Measurements from ENCODE around the gene WDR37.
"Not testable (repeated sequence)": the region's sequence is repeated elsewhere in the genome, so short reads cannot be mapped to it uniquely, and the experiment has no call there.

Gene WDR37

GRCh38 chr10:1056326-1057105 lies at the start of gene WDR37:
WDR37 (plus strand) TSS chr10:1056385; CDS start chr10:1072156, 15,771 bp downstream.
- peak; percentile 41 to 58 for DNase-seq

DNA sequence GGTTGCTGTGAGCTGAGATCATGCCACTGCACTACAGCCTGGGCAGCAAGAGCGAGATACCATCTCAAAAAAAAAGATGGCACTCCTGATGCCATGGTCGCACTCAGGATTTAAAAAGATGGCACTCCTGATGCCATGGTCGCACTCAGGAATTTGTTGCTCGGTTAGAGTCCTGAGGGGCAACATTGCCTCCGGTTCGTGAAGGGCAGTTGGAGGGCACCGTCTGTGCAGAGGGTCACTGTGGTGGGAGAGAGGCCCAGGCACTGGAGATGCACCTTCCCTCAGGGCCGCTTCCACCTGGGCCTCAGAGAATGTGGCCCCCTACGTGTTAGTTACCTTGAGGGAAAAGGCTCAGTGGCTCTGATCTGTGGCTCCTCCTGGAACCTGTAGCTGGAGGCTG lies 49.6 kb upstream of the WDR37 start:
- DNase-seq, result no peak

- DNase-seq, result no peak
Observed at GRCh38 chr10:1007583-1007982, 48.6 kb upstream of the WDR37 start.

- no peak for DNase-seq
Observed at GRCh38 chr10:1009071-1009494, 47.1 kb upstream of the WDR37 start.

GRCh38 chr10:1009947-1010346 lies 46.2 kb upstream of the WDR37 start:
- not testable (repeated sequence) for DNase-seq

DNA sequence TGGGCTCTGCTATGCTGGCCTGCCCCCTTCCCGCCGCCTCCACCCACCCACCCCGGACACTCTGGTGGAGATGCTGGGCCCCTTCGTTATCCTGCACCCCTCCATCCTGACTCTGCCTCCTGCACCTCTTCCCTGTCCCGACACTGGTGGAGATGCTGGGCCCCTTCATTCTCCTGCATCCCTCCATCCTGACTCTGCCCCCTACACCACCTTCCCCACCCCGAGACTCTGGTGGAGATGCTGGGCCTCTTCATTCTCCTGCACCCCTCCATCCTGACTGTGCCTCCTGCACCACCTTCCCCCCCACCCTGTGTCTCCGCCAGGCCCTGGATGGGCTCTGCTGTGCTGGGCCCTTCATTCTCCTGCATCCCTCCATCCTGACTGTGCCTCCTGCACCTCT lies 45.5 kb upstream of the WDR37 start:
- no peak for DNase-seq

GRCh38 chr10:1011696-1012095 lies 44.5 kb upstream of the WDR37 start:
- DNase-seq, result no peak

- no peak for DNase-seq
Observed at GRCh38 chr10:1015688-1016087, 40.5 kb upstream of the WDR37 start.

GRCh38 chr10:1019362-1019761 lies 36.8 kb upstream of the WDR37 start:
- no peak for DNase-seq

GRCh38 chr10:1020460-1020859 lies 35.7 kb upstream of the WDR37 start:
- no peak for DNase-seq

DNA sequence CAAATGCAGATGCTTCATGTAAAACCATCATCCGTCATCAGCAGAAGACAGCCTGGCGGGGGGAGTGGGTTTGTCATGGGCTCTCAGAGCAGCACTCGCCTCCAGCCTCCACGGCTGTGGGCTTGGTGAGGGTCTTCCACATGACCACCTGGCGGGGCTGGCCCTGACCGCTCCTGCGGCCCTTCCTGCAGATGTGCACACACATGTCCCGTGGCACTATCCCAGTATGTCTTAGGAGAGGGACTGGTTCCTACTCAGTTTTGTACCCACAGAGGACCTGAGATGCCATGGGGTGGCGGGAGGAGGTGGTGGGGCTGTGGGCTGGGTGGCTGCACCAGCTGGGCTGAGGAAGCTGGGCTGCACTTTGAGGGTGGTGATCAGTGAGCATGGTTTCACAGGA lies 35.2 kb upstream of the WDR37 start:
- no peak for DNase-seq

DNA sequence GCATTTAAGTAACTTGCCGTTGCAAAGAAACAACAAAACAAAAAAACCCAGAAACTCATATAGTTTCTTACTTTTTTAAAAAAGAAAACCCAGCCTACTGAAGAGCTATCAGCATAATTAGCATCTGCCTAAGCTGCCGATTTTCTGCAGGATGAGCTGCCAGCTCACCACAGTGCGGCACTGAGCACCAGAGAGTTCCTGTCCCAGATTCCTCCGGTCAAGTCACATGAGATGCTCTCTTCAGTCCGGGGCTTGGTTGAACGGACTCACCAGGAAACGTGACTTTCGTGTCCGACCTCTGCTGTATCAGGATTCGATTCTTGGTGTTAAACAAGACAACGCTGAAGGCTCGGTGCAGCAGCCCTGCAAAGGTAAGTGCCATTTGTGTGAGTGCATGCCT lies 33.8 kb upstream of the WDR37 start:
- DNase-seq, result no peak

GRCh38 chr10:1024103-1024502 lies 32.1 kb upstream of the WDR37 start:
- DNase-seq, result no peak

DNA sequence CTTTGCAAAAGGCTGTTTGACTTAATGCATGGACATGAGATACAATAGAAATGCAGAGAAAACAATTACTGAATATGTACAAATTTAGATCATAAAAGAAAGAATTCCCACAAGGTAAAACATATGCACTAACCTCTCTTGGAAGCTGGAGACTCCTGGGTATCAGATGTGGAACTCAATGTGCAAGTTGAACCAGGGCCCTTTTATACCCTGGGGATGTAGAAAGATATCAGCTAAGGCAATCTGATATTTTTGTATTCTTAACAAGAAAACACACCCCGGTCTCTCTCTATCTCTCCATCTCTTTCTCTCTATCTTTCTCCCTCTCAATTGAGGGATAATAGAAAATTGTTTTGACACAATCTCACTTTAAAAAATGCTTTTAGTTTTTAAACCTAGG lies 30.5 kb upstream of the WDR37 start, which contains the start of gene IDI2:
IDI2 (minus strand) TSS at position 177 of the 400 bp plus-strand sequence. CDS start 1,136 bp downstream, outside the sequence.
- DNase-seq, result no peak

DNA sequence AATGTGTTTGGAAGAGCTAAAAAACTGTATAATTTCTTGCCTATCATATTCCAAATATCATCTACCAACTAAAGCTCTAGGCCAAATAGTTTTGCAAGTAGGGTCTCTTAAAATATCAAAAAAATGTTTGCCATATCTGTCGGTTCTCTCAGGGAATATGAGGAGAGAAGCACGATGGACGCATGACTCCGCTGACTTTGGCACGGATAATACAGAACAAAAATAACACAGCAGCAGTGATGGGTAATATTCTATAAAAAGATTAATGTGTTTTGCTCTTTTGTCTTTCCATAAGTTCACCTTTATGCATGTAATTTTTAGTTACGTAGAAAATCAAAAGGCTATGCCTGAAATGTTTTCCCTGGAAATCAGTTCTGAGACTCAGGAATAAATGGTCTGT lies 29.6 kb upstream of the WDR37 start:
- no peak for DNase-seq

- DNase-seq, result no peak
Observed at GRCh38 chr10:1029838-1030237, 26.3 kb upstream of the WDR37 start.

- DNase-seq, result no peak
Observed at GRCh38 chr10:1033601-1034000, 22.6 kb upstream of the WDR37 start.

DNA sequence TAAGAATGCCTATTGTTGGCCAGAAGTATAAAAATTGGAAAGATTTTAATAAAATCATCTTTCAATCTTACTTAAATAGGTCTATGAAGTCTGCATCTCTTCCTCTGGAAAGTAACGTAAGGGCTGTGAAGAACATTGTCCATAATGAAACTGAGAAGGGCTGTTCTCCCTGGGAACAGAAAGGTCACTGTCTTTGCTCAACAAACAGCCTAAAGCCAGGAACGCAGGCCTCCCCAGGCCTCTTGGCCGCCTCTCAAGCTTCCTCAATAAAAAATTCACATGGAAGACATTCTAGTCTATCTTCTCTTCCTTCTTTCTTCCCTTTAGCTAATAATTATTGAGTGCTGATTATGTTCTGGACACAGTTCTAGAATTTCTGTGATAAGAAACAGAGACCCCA lies 21.4 kb upstream of the WDR37 start:
- no peak for DNase-seq

DNA sequence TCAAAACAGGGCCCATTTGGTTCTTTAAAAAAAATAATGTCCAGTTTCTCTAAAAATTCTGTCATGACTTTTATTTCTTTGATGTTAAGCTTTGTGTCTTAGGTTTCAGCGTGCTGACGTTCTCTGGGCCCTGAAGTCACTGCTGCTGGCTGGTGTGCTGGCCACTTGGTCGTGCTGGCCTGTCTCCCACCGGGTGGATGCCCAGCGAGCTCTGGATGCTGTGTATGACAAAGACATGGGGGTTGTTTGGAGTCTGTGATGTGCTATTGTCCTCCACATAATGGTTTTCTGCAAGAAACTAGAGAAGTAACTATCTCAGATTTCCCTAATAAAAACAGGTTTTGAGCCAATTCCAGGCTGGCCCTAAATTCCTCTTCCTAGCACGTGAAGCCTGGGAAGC lies 21.0 kb upstream of the WDR37 start:
- no peak for DNase-seq

GRCh38 chr10:1036341-1036791 lies 19.8 kb upstream of the WDR37 start:
- DNase-seq, result no peak

GRCh38 chr10:1037098-1037497 lies 19.1 kb upstream of the WDR37 start:
- no peak for DNase-seq

- DNase-seq, result not testable (repeated sequence)
Observed at GRCh38 chr10:1038769-1039168, 17.4 kb upstream of the WDR37 start.

DNA sequence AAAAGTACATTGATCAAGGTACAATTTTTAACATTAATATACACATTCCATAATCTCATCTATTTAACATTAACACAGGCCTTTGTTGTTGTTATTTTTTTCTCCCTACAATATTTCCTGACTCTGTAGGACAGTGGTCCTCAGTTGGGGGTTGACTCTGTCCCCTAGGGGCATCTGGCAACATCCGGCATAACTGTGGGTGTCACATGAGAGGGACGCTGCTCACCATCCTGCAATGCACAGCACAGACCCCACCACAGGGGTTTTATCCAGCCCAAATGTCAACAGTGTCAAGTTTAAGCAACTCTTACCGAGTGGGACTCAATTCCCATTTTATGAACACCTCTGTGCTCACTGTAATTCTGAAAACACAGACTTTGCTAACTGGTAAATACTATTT lies 16.1 kb upstream of the WDR37 start:
- no peak for DNase-seq

DNA sequence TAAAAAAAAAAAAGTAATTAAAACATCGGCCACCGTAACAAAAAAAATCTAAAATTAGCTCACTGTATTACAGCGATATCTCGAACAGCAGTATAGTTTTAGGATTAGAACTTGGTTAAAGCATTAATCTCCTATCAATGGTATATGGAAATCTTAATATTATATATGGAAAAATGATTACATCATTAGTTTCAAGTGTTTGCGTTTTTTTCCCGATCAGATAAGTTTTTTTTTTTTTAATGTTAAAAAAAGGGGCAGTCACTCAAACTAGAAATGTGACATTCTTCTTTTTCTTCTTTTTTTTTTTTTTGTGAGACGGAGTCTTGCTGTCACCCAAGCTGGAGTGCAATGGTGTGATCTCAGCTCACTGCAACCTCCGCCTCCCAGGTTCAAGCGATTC lies 14.7 kb upstream of the WDR37 start:
- DNase-seq, result no peak

DNA sequence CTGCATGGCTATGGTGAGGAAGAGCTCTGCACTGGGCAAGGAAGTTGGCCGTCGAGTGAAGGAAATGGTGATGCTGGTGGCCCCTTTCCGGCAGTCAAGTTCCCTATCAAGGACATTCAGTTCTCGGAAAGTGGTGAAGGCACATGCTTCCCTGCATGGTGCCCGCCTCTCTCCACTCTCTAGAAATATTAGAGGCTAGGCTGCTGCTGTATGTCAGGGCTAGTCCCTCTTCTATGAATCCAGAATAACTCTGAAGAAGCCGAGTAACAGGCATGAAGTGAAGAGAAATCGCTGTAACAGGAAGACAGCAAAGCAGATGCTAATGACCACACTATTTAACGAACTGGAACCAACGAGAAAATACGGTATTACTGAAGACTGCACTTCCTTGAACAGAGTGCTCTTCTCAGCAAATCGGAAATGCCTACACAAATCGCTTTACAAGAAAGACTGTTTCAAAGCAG lies 12.6 kb upstream of the WDR37 start:
- peak; percentile 53 to 59 for DNase-seq

All from AML-193 (cell line).